GM21825 (cell line): Measurements from ENCODE around the gene C17orf58.
"Not testable (repeated sequence)": the region's sequence is repeated elsewhere in the genome, so short reads cannot be mapped to it uniquely, and the experiment has no call there.

Experiments used
- ATAC-seq: cut with Tn5 transposase; IDR thresholded peaks from one replicate; pipeline ENCODE4 v1.9.1; 2021; ENCODE audit warnings: mild to moderate bottlenecking, moderate library complexity; ENCODE audit not compliant: unreplicated experiment

The C17orf58 gene

DNA sequence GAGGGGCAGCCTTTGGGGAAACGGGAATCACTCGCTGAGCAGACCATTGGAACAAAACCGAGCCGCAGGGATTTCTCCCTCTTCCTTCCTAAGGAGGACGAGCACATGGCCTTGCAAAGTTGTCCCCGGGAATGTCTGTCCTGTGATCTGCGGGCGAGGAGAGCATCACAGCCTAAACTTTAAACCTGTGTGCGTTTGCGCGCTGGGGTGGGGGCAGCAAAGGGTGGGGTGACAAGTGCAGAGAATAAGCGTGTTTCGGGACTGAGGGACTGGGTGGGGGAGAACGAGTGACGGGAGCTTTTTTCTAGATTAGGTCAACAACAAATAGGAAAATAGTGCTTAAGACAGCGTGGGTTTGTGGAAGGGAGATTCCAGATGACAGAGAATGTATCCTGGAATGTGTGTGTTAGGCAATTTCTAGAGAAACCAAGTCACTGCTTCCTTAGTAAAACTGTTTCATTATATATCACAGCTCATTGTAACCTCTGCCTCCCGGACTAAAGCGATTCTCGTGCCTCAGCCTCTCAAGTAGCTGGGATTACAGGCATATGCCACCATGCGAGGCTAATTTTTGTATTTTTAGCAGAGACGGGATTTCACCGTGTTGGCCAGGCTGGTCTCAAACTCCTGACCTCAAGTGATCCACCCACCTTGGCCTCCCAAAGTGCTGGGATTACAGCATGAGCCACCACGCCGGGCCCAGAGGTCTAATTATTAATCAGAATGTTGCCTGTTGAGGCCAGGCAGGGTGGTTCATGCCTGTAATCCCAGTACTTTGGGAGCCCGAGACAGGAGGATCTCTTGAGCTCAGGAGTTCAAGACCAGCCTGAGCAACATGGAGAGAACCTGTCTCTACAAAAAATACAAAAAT is at the start of gene C17orf58:
Gene C17orf58 (minus strand): TSS at position 169 of the 871 bp plus-strand sequence. CDS start 271 bp downstream, outside the sequence.
- ATAC-seq, result not testable (repeated sequence)

DNA sequence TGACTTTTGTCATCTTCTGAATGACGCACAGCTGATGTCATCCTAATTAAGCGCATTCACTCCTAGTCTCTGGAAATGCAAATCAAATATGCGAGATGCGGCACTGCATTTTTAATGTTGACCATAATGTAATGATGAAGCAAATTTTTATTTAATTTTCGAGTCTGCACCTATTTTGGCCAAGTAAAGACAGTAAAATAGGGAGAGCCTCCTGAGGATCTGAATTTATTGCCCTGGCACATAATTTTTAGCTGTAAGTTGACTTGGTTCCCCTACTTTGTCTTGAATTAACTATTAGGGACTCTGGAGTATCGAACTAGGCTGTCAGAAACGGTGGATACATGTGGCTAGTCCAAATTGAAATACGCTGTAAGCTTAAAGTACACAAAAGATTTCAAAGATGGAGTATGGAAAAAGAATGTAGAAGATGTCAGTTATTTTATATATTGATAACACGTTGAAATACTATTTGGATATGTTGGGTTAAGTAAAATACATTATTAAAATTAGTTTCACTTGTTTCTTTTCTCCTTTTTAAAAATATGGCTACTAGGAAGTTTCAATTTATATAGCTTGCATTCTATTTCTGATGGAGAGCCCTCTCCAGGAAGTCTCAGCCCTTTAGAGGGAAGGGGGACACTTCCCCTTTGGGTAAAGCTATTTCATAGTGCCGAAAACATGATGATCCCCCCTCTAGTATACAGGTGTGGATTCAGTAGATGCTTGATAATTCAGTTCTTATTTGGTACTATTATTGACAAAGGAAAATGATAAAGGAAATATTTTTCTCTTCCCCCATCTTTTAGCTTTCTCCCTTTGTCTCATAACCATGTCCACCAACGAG is 40.3 kb upstream of the C17orf58 start:
- no peak for ATAC-seq

DNA sequence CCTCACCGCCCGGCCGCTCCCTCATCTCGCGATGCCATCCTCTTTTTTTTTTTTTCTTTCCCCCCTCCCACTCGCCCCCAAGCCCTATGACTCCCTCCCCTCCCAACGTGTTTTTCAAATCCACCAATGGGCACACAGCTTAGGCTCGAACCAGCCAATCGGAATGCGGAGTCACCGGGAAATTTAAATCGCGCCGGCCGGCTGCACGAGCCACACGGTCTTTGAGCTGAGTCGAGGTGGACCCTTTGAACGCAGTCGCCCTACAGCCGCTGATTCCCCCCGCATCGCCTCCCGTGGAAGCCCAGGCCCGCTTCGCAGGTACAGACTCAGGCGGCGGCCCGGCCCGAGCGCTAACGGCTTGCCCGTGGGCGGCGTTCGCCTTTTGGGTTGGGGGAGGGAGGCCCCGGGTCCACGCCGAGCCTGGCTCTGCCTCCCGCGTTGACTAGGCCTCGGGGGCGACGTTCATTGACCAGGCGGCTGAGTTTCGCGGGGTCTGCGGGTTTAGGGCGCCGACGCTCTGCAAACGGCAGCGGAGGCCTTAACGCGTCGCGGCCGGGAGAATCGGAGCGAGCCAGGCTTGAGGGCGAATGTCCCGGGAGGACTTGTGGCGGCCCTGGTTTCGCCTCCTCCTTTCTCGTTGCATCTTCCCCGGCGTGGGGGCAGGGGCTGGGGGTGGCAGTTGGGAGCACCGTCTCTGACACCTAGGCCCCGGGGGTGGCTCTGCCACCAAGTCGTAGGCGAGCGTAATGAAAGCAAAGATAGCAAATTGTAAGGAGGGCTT is 39.4 kb upstream of the C17orf58 start, which contains the start of gene KPNA2:
Gene KPNA2 (plus strand): TSS at position 213 of the 781 bp plus-strand sequence. CDS start 1,398 bp downstream, outside the sequence.
- peak; percentile 86 for ATAC-seq

DNA sequence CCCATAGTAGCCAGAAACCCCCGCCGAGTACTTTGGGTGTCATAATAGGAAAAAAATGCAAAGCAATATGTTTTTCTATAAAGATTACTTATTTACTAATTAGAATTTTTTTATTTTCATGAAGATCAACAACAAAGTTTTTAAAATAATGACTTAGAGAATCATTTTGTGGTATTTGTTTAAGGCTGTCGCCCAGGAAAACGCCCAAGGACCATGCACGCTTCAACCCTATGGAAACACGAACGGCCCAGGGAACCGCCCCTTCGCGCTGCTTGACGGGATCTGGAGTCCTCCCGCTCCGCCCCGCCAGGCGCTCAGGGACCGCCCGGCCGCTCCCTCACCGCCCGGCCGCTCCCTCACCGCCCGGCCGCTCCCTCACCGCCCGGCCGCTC is 38.9 kb upstream of the C17orf58 start:
- peak; percentile 88 for ATAC-seq

DNA sequence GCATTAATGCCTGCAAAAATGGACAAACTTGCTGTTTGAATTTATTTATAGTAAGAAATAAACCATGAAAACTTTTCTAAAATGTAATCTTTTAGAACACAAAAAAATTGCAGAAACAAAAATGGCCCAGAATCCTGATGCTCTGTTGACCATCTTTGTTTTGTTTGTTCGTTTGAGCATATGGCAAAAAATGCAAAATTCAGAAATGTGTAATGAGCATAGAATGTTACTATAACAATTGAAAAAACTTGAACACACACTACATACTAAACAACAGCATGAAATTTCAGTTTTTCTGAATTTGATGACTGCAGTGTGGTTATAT is 38.1 kb upstream of the C17orf58 start:
- ATAC-seq, result no peak

DNA sequence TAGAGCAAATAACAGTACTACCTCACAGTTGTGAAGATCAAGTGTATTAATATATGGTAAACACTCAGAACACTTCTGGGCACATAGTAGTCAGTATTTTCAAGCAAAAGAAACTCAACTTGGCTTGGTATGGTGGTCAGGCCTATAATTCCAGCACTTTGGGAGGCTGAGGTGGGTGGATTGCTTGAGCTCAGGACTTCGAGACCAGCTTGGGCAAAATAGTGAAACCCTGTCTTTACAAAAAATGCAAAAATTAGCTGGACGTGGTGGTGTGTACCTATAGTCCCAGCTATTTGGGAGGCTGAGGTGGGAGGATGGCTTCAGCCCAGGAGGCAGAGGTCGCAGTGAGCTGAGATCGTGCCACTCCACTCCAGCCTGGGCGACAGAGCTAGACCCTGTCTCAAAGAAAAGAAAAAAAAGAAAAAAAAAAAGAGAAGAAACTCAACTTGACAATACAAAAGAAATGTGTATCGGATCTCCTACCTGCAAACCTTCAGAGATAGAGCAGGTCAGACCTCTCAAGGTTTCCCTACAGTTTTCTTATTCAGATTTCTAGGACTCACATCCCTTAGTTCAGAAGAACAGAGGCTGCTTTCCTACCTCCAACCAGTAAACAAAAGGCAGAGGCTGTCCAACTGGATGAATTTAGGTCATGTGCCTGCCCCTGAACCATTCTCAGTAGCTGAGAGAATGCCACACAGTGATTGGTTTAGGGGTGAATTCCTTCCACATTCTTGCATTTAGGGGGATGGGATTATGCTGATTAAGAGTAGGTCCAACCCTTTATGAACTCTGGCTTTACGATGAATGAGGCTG is 37.6 kb upstream of the C17orf58 start:
- no peak for ATAC-seq

DNA sequence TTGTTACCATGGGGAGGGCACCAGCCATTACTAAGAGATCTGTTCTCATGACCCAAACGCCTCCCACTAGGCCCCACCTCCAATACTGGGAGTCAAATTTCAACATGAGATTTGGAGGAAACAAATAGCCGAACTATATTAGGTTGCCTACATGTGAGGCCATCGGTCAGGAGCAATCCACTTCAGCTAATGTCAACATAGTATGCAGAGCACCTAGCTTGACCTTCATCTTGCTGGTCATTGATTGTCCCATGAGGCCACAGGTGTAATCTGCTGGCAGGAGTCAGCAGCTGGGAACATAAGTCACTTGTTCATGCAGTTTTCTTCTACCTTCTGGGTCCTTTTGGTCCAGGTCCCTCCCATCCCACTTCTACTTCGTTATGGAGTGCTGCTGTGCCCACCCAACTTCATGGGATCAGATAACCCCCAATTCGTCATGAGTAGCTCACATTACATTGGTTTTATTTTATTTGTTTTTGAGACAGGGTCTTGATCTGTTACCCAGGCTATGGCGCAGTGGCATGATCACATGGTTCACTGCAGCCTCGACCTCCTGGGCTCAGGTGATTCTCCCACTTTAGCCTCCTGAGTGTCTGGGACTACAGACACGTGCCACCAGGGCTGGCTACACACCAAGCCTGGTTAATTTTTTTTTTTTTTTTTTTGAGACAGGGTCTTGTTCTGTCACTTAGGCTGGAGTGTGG is 33.4 kb upstream of the C17orf58 start:
- no peak for ATAC-seq

DNA sequence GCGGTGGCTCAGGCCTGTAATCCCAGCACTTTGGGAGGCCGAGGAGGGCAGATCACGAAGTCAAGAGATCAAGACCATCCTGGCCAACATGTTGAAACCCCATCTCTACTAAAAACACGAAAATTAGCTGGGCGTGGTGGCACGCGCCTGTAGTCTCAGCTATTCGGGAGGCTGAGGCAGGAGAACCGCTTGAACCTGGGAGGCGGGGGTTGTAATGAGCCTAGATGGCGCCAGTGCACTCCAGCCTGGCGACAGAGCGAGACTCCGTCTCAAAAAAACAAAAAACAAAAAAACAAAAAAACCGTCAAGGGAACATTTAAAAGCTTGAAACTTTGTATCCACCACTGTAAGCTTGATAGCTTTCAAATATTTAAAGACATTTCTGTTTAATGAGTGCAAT is 26.3 kb upstream of the C17orf58 start:
- ATAC-seq, result not testable (repeated sequence)

DNA sequence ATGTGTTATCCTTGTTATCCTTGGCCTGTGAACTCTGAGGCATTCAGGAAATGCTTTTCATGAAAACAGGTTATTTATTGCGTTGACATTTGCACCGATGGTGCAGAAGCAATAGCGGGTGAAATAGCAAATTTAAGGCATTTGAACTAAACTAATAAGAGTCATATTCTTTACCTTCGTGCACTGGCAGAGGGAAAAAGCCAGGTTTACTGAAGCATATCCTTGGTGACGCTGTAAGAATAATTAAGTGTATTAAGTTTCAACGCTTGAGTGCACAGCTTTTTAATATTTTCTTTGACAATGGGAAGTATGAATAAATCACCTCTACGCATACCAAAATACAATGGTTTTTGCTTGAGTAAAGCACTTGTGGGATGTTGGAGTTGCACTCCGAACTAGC is 25.7 kb upstream of the C17orf58 start:
- no peak for ATAC-seq

DNA sequence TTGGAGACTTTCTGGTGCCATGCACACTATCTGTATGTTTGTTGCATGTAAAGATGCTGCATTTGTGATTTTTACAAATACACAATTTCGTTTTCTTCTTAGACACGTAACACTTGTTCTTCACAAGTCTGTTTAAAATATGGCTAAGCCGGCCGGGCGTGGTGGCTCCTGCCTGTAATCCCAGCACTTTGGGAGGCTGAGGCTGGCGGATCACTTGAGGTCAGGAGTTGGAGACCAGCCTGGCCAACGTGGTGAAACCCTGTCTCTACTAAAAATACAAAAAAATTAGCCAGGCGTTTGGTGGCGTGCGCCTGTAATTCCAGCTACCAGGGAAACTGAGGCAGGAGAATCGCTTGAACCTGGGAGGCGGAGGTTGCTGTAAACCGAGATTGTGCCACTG is 24.5 kb upstream of the C17orf58 start:
- ATAC-seq, result not testable (repeated sequence)

DNA sequence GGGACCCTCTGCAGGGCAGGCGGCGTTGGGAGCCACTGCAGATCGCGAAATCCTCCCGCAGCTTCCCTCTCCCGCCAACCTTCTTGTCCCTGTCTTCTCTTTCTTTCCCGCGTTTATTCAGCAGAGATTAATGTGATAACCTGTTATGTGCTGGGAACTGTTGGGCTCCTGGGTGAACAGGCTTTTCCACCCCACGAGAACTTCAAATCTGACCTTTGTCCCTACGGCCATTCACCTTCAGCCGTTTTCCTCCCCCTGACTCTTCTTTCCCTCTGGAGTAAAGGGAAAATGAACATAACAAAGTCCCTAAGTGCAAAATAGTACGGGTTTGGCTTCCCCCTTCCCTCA is 24.1 kb upstream of the C17orf58 start:
- peak; percentile 5 for ATAC-seq

DNA sequence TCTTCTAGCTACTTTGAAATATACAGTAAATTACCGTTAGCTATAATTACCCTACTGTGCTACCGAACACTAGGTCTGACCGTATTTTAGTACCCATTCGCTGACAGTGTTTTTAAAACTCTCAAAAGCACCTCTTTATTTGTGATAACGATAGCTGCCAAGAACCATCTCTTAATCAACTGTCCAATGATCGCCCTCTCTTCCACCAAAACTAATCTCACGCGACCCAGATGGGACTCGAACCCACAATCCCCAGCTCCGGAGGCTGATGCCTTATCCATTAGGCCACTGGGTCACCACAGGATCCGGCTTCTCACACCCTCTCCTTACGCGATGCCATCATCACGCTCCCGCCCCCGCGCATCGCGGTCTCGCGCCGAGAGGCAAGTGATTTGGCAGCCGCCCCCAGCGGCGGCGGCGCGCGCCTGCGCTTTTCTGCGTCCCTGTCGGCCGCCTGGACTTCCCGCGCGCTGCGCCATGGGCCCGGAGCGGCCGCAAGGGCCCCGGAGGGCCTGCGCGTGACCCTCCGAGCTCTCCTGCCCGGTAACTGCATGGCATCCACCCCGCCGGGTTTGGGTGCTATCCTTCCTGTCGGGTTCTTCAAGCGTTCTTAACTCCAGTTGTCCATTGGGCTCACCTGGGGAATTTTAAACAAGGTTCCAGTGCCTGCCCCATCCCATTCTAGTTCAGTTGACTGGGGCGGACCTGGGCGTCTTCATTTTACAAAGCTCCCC is 23.6 kb upstream of the C17orf58 start:
- ATAC-seq, result peak; percentile 90

DNA sequence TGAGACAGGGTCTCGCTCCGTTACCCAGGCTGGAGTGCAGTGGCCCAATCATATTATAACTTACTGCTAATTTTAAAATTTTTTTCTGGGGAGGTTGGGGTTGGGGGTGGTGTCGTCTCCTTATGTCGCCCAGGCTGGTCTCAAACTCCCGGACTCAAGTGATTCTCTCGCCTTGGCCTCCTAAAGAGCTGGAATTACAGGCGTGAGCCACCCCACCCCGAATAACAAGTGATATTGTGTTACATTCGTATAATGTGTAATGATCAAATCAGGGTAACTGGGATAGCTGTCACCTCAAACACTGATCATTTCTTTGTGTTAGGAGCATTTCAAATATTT is 23.0 kb upstream of the C17orf58 start:
- ATAC-seq, result no peak

DNA sequence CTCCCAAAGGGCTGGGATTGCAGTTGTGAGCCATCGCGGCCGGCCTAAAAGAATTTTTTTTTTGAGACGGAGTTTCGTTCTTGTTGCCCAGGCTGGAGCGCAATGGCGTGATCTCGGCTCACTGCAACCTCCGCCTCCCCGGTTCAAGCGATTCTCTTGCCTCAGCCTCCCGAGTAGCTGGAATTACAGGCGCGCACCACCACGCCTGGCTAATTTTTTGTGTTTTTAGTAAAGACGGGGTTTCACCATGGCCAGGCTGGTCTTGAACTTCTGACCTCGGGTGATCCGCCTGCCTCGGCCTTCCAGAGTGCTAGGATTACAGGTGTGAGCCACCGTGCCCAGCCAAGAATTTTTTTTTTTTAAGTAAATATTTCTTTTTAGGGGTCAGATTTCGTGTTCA is 22.2 kb upstream of the C17orf58 start:
- ATAC-seq, result not testable (repeated sequence)

DNA sequence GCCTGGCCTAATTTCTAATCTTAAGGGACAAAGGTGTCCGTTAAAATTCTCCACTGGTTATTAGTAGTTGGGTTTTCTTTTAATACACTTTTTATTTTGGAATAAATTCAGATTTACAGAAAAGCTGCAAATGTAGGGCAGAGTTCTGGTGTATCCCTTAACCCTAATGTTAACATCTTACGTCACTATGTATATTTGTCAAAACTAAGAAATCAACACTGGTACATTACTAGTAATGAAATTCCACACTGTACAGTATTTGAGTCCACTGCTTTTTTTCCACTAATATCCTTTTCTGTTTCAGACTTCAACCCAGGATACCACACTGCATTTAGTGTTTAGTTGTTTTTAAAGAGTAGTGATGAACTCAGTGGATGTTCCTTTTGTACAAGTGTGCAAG is 20.6 kb upstream of the C17orf58 start:
- no peak for ATAC-seq

DNA sequence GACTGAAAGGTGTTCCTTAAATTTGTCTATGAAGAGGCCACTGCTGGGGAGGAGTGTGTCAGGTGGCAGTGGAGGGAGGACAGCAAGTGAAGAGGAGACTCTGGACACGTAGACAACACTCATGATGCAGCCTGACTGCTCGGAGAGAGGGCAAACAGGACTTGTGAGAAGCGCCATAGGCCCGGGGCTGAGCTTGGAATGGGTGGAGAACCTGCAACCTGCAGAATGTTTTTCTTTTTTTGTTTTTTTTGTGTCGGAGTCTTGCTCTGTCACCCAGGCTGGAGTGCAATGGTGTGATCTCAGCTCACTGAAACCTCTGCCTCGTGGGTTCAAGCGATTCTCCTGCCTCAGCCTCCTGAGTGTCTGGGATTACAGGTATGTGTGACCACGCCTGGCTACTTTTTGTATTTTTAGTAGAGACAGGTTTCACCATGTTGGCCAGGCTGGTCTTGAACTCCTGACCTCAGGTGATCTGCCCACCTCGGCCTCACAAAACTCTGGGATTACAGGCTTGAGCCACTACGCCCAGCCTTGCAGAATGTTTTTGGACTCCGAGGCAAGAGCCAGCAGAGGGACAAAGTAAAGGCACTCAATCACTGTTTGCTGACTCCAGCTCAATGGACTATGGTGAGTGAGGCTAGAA is 18.9 kb upstream of the C17orf58 start:
- ATAC-seq, result no peak

DNA sequence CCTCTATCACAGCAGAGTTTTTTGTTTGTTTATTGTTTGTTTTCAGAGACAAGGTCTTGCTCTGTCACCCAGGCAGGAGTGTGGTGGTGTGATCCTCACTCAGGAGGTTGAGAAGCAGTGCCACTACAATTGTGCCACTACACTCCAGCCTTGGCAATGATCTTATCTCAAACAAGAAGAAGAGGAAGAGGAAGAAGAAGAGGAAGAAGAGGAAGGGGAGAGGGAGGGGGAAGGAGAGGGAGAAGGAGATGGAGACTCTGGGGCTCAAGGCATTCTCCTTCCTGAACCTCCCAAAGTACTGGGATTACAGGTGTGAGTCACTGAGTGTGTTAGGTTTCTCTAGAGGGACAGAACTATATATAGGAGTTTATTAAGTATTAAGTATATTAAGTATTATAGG is 17.1 kb upstream of the C17orf58 start:
- no peak for ATAC-seq

DNA sequence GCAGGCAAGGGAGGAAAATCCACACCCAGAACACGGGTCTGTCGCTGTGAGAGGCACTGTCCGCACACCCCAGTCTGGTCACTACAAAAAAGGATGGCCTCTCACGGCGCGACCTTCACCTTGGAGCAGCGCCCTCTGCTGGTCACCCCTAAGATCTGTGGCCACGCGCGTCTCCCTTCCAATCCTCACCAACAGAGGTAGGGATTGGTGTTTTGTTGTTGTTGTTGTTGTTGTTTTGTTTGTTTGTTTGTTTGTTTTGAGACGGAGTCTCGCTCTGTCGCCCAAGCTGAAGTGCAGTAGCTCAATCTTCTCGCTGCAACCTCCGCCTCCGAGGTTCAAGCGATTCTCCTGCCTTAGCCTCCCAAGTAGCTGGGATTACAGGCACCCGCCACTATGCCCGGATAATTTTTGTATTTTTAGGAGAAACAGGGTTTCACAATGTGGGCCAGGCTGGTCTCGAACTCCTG is 15.0 kb upstream of the C17orf58 start:
- no peak for ATAC-seq

DNA sequence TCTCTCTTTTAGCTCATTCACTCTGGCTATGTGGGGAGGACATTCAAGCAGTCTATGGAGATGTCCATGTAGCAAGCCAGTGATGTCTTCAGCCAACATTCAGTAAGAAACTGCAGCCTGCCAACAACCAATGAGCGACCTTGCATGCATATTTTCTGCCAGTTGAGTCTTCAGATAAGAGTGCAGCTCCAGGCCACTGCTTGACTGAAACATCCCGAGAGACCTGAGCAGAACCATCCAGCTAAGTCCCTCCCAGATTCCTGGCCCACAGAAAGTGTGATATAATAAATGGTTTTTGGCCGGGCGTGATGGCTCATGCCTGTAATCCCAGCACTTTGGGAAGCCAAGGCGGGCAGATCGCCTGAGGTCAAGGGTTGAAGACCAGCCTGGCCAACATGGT is 10.5 kb upstream of the C17orf58 start:
- no peak for ATAC-seq
